ENCODE data around the gene SLC26A6.

GRCh38 chr3:48633743-48634142 lies 1.5 kb downstream of the SLC26A6 start:
- TF ChIP-seq CTCF (IDR thresholded peaks at IDR 0.05) (no peak), POLR2A (IDR thresholded peaks at IDR 0.05) (no peak)
